Activated gamma-delta T cell treated with anti-CD3 and anti-CD28 coated beads, Interleukin-2, amount 50 U/mL, for 16 hours (primary cell): ENCODE measurements around the gene APOM.
A peak's percentile ranks its signal among the peaks of the same experiment; 100 is the strongest.

Source experiments
- DNase-seq: peaks from one replicate; pipeline ENCODE4 v3.0.0-alpha.2; 2020; ENCODE audit warnings: low read depth

The APOM gene

DNA sequence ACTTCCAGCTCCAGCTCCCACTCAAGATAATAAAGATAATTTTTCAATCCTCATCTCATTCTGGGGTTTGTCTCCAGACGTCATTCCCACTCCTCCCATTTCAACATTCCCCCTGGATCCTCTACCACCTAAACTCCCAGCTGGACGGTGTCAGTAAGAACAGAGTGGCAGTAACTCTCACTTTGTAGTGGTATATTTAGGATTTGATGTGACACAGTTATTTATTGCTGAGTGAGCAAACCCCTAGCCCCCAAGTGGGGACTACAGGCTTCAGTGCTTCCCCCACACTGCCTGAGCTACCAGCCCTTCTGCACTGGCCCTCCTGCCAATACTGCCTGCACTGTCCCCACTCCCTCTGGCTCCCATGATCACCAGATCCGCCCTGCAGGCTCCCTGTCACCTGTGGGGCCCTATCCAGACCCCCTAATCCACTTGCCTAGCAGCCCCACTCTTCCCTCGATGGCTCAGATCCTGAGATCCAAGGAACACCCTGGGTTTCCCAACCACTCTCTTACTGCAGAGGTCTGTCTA, 2.5 kb downstream of the APOM start:
- no peak for DNase-seq

DNA sequence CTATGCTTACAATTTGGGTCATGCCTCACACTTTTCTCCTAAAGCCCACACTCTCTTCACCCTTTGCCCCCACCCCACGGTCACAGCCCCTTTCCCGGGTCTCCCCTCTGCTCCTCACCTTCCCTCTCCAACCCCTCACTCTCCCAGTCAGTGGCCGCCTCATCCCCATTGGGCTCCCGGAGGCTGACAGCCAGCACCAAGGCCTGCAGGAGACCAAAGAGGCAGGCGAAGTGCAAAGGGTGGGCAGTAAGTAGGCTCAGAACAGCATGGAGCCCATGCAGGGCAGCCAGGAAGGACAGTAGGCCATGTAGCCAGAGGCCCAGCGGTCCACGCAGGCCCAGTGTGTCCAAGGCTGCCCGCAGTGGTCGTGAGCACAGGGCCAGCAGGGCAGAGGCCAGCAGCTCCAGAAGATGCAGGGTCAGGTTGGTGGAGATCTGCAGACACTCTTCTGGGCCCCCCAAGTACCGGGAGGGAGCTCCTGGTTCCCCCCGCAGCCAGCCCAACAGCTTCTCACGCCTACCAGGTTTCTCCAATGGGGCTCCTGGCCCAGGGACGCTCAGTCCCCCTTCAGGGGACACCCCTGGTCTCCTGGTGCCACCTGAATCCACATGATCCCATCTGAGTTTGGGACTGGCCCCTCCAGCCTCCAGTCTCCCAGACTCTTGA, 3.4 kb downstream of the APOM start:
- no peak for DNase-seq

DNA sequence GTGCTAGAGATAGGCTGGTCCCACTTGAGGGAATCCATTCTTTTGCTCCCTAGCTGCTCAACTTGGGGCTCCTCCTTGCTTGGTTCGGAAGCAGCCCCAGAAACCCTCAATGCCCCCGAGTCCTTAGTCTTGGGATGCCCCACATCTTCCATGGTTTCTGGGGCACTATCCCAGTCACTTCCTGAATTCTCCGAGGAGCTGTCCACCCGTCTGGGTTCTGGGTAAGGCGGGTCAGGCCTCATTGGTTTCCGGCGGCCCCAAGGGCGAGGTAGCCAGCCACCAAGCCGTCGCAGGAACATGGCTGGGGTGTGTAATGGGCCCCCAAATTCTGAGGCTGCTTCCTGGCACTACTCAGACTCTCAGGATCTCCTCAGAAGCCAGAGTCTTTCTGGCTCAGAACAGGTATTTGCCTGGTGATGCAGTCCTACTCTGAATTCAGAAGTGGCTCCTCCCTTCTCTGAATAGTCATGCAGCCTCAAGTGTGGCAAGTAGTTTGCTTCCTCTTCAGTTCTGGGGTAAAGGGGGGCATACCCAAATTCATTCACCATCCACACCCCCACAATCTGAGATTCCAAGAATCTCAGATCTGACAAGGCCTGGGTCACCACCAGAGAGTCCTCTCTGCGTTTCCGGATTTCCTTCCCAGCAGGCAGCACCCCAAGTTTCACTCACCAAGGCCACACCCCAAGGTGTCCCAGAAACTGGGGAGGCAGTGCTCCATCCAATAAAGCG, 4.1 kb downstream of the APOM start:
- DNase-seq = no peak

DNA sequence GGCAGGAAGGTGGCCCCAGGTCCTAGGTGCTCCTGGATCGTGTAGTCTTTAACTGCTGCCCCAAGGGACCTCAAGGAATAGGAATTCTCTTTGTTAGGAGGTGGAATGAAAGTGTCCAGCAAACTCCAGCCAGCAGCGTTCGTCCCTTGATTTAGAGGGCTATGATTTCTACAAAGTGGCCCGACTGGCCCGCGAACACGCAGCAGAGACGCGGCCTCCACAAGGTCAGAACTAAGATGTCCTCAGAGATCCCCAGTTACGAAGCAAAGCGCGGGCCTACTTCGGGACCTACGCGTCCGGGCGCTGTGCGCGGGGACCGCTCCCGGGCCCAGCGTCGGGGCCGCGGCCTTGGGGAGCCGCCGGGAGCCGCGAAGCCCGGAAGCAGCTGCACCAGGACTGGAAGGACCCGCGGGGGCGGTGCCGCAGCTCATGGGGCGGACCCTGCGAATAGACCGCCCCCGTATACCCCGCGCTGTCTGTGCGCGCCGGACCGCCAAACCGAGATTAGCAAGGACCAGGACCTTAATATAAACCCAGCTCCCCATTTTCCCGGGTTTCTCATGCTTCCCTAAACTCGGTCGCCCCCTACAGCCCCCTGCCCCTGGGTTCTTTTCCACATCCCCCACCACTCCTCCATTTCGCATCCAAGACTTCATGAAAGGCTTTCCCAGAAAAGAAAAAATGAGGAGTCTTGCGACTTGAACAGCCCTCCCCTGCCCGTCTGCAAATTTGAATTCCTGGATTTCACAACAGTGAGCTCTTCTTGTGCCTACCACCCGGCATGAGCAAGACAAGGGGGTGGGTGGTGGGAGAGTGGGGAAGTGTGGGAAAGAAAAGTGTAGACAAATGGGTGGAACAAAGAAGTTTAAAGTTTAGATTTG, 4.9 kb downstream of the APOM start, which contains the start of gene C6orf47:
C6orf47 (minus strand) TSS at position 398 of the 881 bp plus-strand sequence. CDS start 831 bp downstream, outside the sequence.
- peak; percentile 56 for DNase-seq

DNA sequence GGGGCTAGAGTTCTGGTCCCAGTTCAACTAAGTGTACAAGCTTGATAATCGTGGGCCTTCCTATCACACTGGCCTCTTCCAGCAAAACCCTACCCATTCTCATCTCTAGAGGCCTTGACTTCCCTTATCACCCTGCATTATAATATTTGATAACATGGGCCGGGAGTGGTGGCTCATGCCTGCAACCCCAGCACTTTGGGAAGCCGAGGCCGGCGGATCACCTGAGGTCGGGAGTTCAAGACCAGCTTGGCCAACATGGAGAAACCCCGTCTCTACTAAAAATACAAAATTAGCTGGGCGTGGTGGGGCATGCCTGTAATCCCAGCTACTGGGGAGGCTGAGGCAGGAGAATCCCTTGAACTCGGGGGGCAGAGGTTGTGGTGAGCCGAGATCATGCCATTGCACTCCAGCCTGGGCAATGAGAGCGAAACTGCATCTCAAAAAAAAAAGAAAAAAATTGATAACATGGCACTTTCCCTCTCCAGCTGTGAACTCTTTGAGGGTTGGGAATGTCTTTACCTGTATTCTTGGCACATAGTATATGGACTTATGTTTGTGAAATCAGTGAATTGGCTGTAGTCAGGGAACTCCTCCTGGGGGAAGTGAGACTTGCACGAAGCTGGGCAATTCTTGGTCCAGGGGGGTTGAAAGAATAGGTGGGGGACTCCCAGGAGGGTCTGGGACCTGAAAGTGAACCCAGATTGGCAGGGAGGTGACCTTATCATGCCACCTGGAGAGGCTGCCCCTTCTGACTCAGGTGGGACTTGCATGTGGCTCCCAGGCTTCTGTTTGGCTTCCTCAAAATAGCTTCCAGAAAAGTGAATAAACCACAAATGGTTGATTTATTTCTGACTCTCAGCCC, 5.8 kb downstream of the APOM start:
- DNase-seq = no peak

DNA sequence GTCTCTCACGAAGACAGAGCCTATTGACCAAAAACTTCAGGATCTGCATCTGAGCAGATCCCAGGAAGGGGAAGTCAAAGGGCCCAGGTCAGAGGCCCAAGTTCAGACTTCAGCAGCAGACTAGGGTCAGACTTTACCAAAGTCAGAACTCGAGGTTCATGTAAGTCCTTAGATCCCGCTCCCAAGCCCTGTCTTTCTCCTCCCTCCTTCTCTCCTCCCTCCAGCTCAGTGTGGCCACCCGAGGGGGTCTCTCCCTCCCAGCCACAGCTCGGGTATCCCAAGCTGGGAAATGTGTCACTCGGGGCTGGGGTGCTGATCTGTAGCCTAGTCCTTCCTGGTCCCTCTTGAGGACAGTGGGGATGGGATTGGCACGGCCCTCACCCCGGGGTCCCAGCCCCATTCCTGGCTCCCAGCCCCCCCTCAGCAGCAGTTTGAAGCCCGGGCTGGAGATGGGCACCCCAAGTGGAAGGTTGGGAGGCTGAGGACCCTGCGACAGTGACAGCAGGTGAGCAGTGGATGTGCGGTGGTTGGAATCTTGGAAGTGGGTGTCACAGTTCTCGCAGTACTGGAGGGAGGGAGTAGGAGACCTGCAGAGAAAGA, 6.5 kb downstream of the APOM start:
- no peak for DNase-seq

DNA sequence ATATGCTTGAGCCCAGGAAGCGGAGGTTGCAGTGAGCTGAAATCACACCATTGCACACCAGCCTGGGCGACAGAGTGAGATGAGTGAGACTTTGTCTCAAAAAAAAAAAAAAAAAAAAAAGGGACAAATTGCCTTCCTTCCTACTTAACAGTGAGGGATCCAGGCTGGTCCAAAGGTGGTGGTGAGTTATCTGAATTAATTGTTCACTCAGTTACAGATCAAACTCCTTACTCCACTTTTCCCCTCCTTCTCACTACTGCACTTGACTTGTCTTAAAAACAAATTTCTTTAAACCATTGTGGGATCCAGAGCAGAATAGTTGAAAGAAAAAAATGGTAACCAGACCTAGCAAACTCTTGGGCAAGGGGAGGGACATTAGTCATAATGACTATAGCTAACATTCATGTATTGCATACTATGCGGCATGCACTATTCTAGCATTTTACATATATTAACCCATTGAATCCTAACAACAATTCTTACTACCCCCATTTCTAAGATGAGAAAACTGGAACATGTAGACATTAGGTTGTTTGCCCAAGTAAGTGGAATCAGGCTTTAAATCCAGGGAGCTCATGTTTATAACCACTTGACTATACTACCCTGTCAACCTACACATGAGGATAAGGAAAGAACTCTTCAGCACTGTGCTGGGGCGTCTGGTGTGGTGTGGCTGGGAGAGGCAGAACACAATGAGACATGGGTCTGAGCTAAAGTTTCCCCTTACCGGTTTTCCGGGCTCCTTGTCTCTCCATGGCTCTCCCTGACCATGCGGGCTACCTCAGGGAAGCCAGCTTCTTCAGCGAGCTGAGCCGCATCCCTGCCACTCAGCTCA, 7.6 kb downstream of the APOM start:
- DNase-seq = no peak

DNA sequence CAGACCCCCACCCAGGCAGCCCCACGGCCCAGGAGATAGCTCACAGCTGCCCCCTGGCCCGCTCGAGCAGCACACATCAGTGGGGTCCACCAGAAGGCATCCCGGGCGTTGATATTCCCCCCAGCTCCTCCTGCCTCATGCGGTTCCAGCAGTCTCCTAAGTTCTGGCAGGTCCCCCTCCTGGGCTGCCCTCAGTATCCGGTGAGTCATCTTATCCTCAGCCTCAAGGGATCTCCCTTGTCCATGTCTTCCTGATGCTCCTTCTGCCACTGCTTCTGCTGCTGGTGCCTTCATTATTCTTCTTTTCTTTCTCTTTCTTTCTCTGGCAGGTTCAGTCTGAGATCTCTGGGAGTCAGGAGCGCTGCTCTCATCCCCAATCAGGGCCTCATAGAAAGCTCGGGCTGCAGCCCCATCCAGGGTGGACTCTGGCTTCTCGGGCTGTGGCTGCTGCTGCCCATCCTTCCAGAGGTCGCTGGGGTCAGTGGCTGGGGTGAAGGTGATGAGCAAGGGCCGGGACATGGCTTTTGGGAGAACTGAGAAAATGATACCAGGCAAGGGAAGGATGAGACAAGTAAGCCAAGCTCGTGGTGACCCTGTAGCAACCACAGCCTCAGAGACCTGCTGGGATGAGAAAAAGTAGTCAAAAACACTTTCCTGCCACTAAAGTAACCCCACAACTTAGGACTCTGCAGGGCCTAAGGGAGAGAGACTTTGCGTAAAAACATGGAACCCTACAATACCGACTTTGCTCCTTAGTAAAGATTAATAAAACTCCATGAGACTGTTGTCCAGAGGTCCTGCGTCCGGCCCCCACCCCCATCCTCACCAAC, 8.5 kb downstream of the APOM start:
- no peak for DNase-seq

DNA sequence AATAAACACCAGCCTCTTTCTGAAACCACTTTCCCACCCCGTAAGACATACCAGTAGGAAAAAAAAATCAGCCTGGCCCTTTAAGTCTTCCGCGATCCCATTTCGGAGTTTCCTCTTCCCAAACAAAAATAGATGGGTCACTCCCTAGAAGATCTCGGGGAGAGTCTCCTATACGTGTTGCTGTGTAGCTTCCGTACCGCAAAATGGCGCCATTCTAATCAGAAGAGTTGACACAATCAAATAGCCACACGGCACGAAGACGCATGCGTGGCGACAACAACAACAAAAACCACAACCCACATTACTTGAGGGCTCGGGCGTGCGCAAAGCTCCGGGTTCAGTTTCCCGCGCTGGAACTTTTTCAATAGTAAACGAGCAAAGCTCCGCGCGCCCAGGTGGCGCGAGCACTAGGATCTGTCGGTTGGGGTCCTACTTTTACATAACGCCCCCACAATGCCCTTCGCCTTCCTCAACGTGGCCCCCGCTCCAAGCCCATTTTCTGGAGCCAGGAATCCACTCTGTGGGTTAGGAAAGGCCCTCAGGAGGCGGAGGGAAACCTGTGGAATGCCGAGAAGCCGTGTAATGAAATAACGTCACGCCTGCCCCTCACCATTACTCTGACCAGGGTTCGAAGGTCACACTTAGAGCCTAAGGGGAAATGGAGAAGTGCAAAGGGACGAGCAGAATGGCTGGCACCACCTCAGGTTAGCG, 9.3 kb downstream of the APOM start, which contains the start of gene GPANK1:
GPANK1 (minus strand) TSS at position 208 of the 711 bp plus-strand sequence. CDS start 519 bp downstream, outside the sequence.
- peak; percentile 85 for DNase-seq

DNA sequence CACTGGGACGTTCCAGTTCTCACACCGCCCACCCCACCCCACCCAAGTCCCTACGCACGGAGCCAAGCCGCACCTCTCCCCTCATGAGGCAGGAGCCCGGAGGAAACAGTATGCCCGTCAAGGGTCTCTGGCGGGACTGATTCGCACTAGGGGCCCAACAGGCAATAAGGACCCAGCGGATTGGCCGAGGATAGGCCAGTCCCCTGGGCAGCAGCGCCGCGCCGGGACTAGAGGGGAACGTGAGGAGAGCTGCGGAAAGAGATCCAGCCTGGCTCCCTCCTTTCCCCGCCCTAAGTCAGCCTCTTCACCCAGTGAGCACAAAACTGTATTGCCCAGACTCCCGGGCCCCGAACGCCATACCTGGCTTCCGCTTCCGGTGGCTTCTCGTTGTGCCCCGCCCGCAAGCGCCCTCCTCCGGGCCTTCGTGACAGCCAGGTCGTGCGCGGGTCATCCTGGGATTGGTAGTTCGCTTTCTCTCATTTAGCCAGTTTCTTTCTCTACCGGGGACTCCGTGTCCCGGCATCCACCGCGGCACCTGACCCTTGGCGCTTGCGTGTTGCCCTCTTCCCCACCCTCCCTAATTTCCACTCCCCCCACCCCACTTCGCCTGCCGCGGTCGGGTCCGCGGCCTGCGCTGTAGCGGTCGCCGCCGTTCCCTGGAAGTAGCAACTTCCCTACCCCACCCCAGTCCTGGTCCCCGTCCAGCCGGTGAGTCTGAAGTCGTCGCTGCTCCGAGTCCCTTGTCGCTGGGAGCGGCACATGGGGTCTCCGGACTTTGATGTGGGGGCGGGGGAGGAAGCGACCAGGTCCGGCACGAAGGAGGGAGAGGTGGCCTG, 10.0 kb downstream of the APOM start, which contains the start of gene CSNK2B:
CSNK2B (plus strand) TSS at position 580 of the 836 bp plus-strand sequence. CDS start 752 bp downstream, outside the sequence.
- peak; percentile 97 for DNase-seq

DNA sequence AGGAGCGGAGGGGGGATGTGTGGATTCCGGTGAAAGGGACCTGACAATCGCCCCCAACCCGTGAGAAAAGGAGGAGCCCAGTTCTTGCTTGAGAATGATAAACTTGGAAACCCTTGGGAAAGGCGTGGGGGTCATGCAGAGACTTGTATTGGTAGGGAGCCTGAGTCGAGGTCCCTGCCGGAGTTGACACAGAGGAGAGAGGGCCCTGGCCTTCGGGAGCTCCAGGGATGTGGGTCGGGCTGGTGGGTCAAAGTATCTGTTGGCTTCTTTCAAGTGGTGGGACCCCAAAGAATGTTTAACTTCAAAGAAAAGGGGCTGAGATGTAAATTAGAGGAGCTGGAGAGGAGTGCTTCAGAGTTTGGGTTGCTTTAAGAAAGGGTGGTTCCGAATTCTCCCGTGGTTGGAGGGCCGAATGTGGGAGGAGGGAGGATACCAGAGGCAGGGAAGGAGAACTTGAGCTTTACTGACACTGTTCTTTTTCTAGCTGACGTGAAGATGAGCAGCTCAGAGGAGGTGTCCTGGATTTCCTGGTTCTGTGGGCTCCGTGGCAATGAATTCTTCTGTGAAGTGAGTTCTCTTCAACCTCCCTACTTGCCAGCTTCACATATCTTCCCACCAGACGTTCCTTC, 10.8 kb downstream of the APOM start:
- DNase-seq = no peak

DNA sequence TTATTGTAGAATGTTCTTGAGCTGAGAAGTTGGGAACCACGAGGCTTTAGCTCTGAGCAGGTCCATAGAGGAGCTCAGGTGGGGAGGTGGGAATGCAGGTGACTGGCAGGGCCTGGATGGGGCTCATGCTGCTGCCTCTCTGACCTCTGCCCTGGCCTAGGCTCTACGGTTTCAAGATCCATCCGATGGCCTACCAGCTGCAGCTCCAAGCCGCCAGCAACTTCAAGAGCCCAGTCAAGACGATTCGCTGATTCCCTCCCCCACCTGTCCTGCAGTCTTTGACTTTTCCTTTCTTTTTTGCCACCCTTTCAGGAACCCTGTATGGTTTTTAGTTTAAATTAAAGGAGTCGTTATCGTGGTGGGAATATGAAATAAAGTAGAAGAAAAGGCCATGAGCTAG, 14.0 kb downstream of the APOM start, which contains the start of gene LY6G5B:
LY6G5B (plus strand) TSS at position 301 of the 400 bp plus-strand sequence. CDS start 975 bp downstream, outside the sequence.
- no peak for DNase-seq

DNA sequence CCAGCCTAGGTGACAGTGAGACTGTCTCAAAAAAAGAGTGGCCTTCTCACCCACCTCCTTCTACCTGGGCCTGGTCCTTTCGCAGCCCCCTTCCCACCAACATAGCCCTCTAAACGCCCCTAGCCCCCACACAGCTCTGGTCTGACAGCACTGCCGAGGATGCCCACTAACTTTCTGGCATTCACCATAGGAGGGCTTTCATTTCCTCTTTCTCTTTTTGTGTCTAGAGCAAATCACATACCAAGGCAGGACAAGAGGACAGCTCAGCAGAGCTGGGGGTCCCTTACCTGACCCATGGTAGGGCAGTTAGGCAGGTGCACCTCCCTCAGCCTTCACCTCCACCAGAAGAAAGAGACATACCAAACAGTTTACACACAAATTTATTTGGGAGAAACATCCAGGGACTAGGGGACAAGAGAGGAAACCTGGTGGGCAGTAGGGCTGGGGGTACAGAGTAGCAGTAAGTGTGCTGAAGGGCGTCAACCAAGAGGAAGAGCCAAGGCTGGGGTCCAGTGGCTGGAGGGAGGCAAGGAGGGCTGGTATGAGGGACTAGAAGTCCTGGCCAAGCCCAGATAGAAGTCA, 20.7 kb downstream of the APOM start:
- no peak for DNase-seq

DNA sequence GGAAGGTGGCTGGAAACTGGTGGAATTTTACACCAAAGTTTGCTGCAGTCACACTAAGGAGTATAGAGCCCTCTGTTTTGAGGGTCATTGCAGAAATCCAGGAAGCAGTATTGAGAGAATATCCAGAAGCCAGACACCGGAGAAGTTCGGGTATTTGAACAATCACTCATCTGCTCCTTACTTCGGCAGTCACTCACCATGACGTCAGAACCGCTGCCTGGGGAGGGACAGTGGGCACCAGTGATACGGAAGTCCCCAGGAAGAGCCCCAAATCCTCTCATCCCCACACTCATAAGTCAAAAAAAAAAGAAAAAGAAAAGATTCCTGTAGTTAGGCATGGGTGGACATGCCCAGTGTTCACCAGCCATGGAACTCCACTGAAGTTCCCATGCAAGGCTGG, 21.2 kb downstream of the APOM start:
- DNase-seq = no peak

DNA sequence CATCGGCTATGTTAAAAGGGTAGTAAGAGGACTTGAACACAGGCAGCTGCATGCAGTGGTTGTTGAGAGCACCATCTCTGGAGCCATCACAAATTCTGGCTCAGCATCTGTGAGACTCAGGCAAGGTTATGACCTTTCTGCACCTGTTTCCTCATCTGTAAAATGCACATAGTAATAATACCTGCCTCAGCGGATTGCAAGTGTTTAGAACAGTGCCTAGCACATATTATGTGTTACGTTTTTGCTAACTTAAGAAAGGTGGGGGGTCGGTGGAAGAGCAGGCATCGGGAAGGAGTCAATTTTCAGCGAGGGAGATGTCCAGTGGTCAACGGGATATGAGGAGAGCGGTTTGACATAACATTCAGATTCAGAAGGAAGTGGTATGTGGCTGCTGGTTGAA, 22.3 kb downstream of the APOM start:
- no peak for DNase-seq
